GM21423 (cell line): Measurements from ENCODE around the gene ZNF212.

Experiments
- ATAC-seq: cut with Tn5 transposase; IDR thresholded peaks from one replicate; pipeline ENCODE4 v1.9.1; 2021; ENCODE audit warnings: mild to moderate bottlenecking, moderate library complexity; ENCODE audit not compliant: unreplicated experiment

Gene ZNF212

DNA sequence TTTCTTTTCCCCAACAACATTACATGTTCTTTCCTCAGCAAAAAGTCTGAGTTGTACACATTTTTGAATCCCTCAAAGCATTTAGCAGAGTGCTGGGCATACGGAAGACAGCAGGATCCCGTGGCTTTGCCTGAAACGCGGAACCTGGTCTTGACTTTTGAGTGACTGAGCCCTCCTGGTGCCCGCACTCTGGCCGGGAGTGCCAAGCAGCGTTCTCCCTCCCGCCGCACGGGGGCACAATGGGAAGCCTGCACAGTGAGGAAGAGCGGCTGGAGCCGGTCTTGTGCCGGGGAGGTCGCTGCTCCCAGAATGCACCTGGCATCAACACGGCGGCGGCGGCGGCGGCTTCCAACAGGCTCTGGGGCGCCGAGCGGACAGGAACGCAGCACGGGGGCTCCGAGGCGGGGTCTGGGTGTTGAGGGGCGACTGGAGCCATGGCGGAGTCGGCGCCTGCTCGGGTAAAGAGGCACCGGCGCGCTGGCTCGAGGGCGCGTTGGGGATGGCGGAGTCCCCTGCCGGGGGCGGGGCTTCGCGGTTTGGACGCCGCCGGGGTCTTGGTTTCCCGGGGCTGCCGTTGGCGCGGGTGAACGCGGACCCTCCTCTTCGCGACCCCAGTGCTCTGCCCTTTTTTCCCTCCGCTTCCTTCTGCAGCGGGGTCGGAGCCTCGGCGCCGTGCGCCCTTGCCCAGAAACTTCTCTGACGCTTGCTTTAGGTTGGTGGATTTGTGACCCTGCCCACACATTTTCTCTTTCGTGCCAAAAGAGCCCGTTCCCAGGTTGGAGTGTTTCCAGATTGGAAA lies at the start of gene ZNF212:
TSS of gene ZNF212 (plus strand) at position 307 of the 799 bp plus-strand sequence. CDS start at position 435, 128 bp downstream.
- ATAC-seq = peak; percentile 100

DNA sequence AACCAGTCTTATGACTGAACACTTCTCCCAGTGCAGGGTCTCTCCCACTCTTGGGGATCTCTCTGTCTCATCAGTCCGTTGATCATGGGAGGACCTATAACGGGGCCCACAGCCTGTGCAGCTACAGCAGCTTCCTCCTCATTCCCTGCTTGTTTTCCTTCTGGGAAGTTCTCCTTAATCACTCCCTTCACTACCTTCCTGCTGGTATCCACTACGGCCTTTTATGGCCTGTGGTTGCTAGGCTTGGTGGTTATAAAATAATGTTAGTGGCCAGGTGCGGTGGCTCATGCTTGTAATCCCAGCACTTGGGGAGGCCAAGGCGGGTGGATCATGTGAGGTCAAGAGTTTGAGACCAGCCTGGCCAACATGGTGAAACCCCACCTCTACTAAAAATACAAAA lies 47.6 kb upstream of the ZNF212 start:
- ATAC-seq = no peak

DNA sequence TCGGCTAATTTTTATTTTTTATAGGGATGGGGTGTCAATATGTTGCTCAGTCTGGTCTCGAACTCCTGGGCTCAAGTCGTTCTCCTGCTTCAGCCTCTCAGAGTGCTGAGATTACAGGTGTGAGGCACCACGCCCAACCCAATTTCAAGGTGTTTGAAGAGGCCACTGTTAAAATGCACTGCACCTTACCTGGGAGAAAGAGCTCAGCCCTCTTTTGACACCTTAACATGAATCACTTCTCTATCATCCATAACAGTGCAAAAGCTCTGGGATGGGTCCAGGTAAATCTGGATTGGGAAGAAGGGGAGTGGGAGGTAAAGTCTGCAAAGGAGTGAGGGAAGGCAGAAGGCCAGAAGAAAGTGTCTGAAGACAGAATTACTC lies 44.7 kb upstream of the ZNF212 start:
- ATAC-seq = no peak

DNA sequence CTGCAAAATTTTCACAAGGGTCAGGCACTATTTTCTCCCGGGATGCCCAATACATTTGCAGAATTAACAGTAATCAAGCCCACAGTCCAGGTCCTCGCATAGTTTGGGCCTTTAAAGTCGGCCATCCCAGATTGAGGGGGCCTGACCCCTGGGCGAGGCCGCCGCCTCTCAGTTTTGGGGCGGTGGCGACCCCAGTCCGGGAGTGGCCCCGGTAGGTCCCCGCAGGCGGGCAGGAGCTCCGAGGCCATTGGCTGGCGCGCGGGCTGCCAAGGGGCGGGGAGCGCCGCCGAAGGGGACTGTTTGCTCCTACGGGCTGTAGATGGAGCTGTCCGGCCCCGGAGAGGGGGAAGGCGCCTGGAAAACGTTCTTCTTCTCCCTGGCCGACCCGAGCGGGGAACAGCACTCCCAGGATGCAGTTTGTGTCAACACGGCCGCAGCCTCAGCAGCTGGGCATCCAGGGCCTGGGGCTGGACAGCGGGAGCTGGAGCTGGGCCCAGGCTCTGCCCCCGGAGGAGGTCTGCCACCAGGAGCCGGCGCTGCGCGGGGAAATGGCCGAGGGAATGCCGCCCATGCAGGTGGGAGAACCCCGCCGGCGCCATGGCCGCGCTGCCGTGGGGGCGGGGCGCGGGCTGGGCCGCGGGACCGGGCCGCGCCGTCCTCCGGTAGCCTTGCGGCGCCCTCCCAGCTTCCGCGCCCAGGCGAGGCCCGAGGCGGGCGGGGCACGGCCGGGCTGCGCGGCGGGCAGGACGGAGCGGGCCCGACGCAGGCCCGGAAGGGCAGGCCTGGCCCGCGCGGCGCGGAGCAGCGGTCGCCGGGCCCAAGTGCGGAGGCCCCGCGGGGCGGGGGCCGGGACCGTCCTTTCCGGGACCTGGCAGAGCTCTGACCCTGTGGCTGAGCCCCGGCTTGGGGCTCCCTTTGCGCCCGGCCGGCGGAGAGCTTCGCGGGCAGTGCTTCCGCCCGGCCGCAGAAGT lies 44.0 kb upstream of the ZNF212 start, which contains the start of gene ZNF282:
TSS of gene ZNF282 (plus strand) at position 367 of the 971 bp plus-strand sequence. CDS start at position 411, 44 bp downstream.
- peak; percentile 90 for ATAC-seq

DNA sequence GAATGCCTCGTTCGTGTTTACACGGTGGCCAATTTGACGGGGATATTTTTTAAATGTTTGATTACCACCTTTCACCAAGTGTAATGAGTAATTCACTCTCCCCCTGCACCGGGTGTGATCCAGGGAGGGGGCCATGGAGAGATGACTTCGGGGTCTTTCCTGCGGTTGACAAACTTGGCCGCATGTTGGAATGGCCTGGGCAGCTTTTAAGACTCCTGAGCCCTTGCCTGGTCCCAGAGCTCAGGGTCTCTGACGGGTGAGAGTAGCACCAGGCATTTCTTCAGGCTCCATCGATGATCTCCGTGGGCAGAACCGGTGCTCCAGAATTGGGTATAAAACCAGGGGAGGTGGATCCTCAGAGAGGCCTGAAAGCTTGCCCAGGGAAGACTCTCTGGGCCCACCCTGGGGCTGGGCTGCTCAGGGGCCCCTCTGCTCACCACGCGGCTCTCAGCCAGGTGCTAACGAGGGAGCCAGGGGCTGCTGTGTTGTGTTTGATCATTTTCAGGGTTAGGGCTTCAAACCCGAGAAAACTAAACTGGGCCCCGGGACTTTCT lies 43.2 kb upstream of the ZNF212 start:
- peak; percentile 2 for ATAC-seq

DNA sequence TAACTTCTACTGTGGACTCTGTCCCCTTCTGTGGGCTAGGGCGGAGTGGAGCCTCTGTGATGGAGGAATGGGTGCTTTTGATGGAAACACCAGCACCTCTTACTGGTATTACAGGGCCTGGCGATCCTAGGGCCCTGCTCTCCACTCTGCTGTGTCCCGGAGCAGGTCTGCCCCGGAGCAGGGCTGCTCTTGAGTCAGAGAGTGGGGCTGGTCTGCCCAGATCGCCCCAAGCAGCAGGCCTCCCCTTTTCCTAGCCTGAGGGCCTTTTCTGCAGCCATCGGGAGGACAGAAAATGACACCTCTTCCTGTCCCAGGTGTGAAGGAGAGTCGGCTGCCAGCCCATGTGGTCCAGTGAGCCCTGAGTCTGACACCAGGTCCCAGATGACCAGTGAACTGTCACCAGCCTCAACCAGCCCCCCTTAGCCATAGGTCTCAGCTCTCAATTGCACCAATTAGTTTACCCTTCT lies 42.7 kb upstream of the ZNF212 start:
- ATAC-seq = peak; percentile 10

DNA sequence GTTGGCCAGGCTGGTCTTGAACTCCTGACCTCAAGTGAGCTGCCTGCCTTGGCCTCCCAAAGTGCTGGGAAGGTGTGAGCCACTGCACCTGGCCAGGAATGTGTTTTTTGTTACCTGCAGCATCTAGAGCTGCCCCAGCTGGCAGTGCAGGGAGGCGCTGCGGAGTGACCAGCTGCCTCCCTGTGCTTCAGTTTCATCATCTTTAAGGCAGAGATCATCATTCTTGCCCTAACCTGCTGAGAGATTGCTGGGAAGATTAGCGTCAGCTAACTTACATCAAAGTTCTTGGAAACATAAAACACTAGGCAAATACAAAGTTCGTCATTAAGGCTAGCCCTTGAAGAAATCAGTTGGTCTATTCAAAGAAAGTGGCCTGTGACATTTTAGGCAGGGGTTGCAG lies 41.8 kb upstream of the ZNF212 start:
- ATAC-seq = no peak

DNA sequence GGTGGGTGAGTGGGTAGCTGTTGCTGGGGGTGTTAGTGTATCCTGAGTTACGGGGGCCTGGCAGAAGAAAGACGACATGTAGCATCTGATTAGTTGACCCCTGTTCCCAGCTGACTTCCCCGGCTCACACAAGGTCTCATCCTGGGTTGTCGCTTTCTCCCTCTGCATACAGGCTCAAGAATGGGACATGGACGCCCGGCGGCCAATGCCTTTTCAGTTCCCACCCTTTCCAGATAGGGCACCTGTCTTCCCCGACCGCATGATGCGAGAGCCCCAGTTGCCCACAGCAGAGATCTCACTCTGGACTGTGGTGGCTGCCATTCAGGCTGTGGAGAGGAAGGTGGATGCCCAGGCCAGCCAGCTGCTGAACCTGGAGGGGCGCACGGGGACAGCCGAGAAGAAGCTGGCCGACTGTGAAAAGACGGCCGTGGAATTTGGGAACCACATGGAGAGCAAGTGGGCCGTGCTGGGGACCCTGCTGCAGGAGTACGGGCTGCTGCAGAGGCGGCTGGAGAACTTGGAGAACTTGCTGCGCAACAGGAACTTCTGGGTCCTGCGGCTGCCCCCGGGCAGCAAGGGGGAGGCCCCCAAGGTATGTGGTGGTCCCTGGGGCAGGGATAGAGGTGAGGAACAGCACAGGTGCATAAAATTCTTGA lies 41.2 kb upstream of the ZNF212 start:
- ATAC-seq = no peak

DNA sequence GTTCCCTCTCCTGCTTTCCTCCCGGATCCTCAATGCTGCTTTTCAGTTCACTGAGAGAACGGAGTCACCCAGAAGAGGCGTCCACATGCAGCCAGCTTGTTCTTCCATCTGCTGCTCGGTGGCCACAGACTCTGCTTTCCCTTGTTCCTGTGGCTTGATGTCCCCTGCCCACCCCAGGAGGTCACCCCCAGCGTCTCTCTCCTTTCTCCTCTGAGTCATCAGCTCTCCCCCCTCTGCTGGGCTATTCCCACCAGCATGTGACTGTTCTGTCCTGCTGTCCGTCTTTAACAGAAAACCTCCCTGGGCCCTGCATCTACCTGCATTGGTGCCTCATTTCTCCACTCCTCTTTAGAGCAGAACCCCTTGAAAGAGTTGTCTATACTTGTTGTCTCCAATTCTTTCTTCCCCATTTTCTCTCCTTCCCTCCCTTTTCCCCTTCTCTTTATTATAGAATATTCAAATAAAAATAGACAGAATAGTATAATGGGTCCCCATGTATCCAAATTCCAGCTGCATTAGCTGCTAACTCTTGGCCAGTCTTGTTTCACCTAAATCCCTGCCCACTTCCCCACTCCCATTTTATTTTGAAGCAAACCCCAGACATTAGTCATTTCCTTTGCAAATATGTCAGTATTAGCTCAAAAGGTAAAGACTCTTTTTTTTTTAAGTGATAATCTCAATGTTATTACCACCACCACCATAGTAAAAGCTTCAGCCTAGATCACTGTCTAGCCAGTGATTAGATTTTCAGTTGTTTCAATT lies 40.0 kb upstream of the ZNF212 start:
- ATAC-seq = no peak

DNA sequence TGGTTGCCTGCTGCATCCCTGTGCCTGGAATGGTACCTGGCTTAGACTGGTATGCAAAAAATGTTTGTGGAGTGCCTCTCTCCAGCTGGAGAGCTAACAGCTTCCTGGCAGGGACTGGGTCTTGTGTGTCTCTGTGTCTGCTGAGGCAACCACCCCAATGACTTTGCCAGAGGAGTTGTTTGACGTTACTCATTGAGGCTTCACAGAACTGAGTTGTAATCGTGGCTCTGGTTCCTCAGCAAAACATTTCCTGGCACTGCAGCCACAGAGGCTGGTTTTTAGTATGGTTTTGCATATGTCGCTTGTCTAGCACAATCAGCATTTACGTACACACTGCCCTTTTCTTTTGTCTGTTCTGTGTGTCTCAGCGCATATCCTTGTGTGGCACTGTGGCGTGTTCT lies 36.6 kb upstream of the ZNF212 start:
- no peak for ATAC-seq

DNA sequence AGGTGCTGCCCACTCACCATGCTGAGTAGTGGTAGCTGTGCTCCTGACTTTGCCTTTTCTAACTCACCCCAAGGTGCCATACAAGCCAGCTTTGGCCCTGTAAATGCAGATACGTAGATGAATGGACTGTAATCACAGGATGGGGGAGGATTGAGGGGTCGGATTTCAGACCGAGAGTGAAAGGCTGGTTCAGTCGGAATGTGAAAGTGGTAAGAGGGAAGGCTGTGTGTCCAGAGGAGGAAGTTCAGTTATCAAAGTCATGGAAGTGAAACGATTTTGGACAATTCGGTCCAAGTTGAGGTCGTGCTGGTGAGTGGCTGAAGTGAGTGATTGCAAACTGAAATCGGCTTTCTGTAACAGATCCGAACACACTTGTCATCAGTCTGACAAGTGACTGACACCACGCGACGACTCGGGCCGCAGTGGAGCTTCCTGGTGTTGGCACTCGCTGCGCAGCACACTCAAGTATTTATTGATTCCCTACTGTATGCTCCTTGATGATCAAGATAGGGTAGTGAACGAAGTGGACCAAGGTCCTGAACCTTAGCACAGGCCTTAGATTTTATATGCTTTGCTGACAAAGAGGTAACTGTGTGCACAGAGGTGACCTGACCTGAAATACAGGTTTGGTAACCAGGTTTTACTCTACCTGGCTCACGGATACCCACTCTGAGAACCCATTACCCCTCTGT lies 33.6 kb upstream of the ZNF212 start:
- no peak for ATAC-seq

DNA sequence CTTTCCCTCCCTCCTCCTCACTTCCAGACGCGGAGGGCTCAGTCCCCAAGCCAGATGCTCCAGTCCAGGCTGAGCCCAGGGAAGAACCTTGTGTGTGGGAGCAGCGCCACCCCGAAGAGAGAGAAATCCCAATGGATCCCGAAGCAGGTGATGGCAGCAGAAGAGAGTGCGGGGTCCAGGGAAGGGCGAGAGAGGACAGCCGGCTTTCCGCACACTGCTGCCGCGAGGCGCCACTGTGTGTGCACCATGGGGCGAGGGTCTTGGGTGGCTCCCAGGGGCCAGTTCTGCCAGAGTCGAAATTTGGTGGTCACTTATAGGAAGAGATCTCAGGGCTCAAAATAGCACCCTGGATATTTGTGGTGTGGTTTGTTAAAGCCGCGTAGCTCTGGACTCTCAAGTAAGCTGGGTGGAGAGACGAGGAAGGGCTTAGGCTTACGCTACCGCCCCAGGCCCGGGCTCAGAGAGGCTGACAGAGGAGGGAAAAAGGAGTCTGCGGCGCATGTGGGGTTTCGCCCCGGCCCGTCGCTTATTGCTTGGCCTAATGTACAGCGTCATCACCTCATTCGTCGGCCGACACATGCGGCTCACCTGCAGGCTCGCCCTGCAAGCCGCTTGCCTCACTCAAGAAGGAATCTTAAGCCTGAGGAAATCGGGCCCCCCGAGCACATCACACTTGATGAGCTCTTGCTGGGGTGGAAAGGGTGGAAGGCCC lies 32.0 kb upstream of the ZNF212 start:
- ATAC-seq = no peak

DNA sequence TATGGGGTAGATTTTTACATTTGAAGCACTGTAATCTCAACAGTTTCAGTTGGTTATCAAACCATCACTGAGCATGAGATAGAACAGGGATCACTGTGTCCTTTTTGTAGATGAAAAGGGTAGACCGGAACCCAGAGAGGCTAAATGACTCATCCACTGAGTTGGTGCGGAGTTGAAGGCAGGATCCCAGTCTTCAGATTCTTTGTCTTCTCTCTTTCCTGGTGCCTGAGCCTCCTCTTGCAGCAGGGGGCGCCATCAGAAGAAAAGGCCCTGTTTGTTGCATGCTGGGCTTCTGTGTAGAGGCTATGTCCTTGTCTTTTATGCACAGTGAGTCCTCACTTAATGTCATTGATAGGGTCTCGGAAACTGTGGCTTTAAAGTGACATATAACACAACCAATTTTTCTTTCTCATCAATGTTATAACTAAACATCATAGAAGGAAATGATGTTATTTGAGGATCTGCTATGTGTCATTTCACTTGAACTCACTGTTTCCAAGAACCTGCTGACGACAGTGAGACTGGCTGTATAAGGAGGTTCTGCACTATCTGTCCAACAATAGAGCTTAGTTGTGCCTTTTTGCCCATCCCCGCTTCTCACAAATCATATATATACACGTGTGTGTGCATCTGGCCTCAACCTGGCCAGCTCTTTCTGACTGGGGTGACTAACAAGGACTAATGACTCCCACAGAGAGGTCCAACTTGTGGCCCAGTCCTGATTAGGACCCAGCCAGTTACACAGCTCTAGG lies 29.8 kb upstream of the ZNF212 start:
- no peak for ATAC-seq

DNA sequence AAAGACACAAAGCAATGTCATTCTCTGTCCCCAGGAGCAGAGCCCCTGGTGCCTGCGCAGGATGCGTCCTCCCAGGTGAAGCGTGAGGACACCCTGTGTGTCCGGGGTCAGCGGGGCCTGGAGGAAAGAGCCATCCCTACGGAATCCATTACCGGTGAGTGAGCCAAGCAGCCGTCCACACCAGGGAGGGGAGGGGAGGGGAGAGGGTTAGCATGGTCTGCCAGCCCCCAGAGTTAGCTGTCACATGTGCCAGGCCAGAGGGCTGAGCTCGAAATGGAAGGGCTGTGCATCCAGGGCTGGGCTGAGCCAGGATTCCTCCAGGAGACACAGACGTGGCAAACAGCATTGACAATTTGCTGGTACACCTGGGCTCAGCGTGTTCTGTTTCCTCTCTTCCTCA lies 28.9 kb upstream of the ZNF212 start:
- no peak for ATAC-seq

DNA sequence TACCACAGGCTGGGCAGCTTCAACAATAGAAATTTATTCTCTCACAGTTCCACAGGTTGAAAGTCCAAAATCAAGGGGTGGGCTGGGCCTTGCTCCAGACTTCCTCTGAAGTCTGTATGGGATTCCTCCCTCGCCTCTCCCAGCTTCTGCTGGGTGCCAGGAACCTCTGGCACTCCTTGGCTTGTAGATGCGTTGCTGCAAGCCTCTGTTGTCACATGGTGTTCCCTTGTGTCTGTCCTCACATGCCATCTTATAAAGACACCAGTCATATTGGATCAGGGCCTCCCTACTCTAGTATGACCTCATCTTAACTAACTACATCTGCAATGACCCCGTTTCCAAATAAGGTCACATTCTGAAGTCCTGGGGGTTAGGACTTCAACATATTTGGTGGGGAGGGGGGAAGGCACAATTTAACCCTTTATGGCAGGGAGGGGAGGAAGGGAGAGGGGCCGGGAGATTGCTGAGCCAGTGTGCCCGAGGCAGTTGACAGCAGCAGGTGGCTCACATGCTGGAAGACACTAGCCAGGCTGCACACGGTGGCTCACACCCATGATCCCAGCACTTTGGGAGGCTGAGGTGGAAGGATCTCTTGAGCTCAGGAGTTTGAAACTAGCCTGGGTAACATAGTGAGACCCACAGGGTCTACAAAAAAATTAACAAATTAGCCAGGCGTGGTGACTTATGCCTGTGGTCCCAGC lies 25.3 kb upstream of the ZNF212 start:
- ATAC-seq = no peak

DNA sequence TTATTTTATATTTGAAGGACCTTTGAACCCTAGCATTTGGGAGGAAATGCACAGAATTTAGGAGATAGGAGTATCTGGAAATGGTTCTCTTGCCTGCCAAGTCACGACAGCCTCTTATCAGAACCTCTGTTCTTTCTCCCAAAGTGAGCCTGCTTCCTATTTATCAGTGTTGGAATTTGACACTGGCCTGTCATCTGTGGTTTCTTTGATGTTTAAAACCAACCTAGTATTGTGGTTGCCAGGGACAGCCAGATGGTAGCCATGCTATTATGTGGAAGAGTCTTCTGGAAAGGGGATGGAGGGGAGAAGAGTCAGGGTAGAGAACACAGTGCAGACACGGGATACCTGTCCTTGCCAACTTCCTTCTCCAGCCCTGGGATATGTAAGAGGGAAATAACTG lies 23.0 kb upstream of the ZNF212 start:
- no peak for ATAC-seq

DNA sequence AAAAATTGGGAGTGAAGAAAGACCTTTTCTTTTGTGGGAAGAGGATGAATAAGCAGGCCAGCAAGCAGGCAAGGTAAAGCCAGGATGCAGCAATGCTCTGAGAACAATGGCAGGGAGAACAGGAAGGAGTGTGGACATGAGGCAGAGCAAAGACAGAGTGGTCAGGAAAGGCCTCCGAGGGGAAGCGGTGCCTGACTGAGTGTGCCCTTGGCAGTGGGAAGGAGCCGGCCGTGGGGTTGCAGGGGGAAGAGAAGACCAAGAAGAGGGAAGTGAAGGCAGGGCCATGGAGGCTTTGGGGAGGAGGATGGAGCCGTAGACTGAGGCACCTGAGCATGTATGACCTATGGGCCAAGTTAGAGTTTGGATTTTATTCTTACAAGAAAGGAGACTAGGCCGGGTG lies 21.9 kb upstream of the ZNF212 start:
- no peak for ATAC-seq
